GM19395 (cell line): ENCODE measurements around the gene SFTPB.
"Not testable (repeated sequence)": the region's sequence is repeated elsewhere in the genome, so short reads cannot be mapped to it uniquely, and the experiment has no call there.

ENCODE experiments used
- ATAC-seq: cut with Tn5 transposase; IDR thresholded peaks from one replicate; pipeline ENCODE4 v1.9.1; 2021; ENCODE audit warnings: mild to moderate bottlenecking, moderate library complexity; ENCODE audit not compliant: unreplicated experiment

The SFTPB gene

GRCh38 chr2:85657399-85657798, 10.6 kb downstream of the SFTPB start:
- ATAC-seq, result not testable (repeated sequence)

GRCh38 chr2:85656468-85656867, 11.5 kb downstream of the SFTPB start:
- ATAC-seq, result no peak

GRCh38 chr2:85655961-85656417, 12.0 kb downstream of the SFTPB start:
- no peak for ATAC-seq

GRCh38 chr2:85653996-85654395, 14.0 kb downstream of the SFTPB start:
- ATAC-seq, result no peak

GRCh38 chr2:85652056-85652455, 15.9 kb downstream of the SFTPB start:
- no peak for ATAC-seq

GRCh38 chr2:85651097-85651496, 16.9 kb downstream of the SFTPB start:
- ATAC-seq, result no peak

- no peak for ATAC-seq
These were observed 17.5 kb downstream of the SFTPB start for GRCh38 chr2:85650456-85650855.

- no peak for ATAC-seq
These were observed 18.5 kb downstream of the SFTPB start for GRCh38 chr2:85649201-85650190.

GRCh38 chr2:85648619-85649018, 19.4 kb downstream of the SFTPB start:
- ATAC-seq, result peak; percentile 29

- ATAC-seq, result peak; percentile 79
These were observed 20.0 kb downstream of the SFTPB start for GRCh38 chr2:85647823-85648526.

GRCh38 chr2:85646166-85646565, 21.8 kb downstream of the SFTPB start:
- no peak for ATAC-seq

- no peak for ATAC-seq
These were observed 23.1 kb downstream of the SFTPB start for GRCh38 chr2:85644909-85645308.

- no peak for ATAC-seq
These were observed 25.3 kb downstream of the SFTPB start for GRCh38 chr2:85642725-85643124.

GRCh38 chr2:85635636-85636035, 32.4 kb downstream of the SFTPB start:
- ATAC-seq, result no peak

GRCh38 chr2:85635011-85635410, 33.0 kb downstream of the SFTPB start:
- ATAC-seq, result no peak

GRCh38 chr2:85631316-85631715, 36.7 kb downstream of the SFTPB start:
- ATAC-seq, result no peak

GRCh38 chr2:85628658-85629057, 39.3 kb downstream of the SFTPB start:
- no peak for ATAC-seq

- ATAC-seq, result no peak
These were observed 44.0 kb downstream of the SFTPB start for GRCh38 chr2:85623991-85624390.

- no peak for ATAC-seq
These were observed 46.7 kb downstream of the SFTPB start for GRCh38 chr2:85621338-85621737.

GRCh38 chr2:85619617-85620016, 48.4 kb downstream of the SFTPB start:
- no peak for ATAC-seq

GRCh38 chr2:85617723-85618122, 50.3 kb downstream of the SFTPB start:
- ATAC-seq, result not testable (repeated sequence)

GRCh38 chr2:85615413-85615728, 52.6 kb downstream of the SFTPB start:
- ATAC-seq, result no peak
